GM12878 (cell line): ENCODE results near the gene ING1. TPM values are rescaled to one million over a fixed set of nuclear protein-coding genes. Genes with fewer than 3 reads are reported as not detected.

ENCODE experiments used
- ATF7 ChIP-seq: fragments of 450-650 bp; IDR thresholded peaks from 2 replicates; pipeline ENCODE4 v1.6.1; 2016; ENCODE audit warnings: low read depth, mild to moderate bottlenecking
- BCL3 ChIP-seq: IDR thresholded peaks from 2 replicates; pipeline ENCODE4 v1.6.1; 2011; ENCODE audit warnings: borderline replicate concordance, low read depth, mild to moderate bottlenecking, moderate library complexity, low read length; ENCODE audit not compliant: insufficient read depth, poor library complexity, severe bottlenecking
- CEBPB ChIP-seq, 2 experiments: fragments of 150-350 bp in 1 of 2; IDR thresholded peaks; 2 replicates each; pipeline ENCODE4 v1.6.1; 2012 to 2014; ENCODE audit warnings: low read depth in 2 of 2, low read length in 2 of 2, borderline replicate concordance in 1 of 2, inconsistent platforms in 1 of 2
- CHD1 ChIP-seq: IDR thresholded peaks from 2 replicates; pipeline ENCODE4 v1.6.1; 2012; ENCODE audit warnings: low read depth, low read length, improper control_type of control experiment
- EP300 ChIP-seq, 2 experiments: fragments of 150-350 bp in 1 of 2; IDR thresholded peaks; 2 replicates each; pipeline ENCODE4 v1.6.1; 2011 to 2012; ENCODE audit warnings: low read depth in 2 of 2, low read length in 2 of 2, borderline replicate concordance in 1 of 2, improper control_type of control experiment in 1 of 2, inconsistent platforms in 1 of 2; ENCODE audit not compliant: control insufficient read depth in 1 of 2
- FOS ChIP-seq: IDR thresholded peaks from 3 replicates; pipeline ENCODE4 v1.6.1; 2011; ENCODE audit warnings: borderline replicate concordance; ENCODE audit not compliant: insufficient read length; ENCODE audit errors: extremely low read depth
- JUNB ChIP-seq: IDR thresholded peaks from 2 replicates; pipeline ENCODE4 v1.6.1; 2016; ENCODE audit warnings: antibody characterized with exemption, mild to moderate bottlenecking
- LARP7 ChIP-seq: fragments of 450-650 bp; IDR thresholded peaks from 2 replicates; pipeline ENCODE4 v1.6.1; 2017; ENCODE audit warnings: mild to moderate bottlenecking
- NFXL1 ChIP-seq: fragments of 450-650 bp; IDR thresholded peaks from 2 replicates; pipeline ENCODE4 v1.6.1; 2017; ENCODE audit warnings: antibody characterized with exemption, mild to moderate bottlenecking, borderline replicate concordance
- NKRF ChIP-seq: fragments of 450-650 bp; conservative IDR thresholded peaks from 2 replicates; pipeline ENCODE4 v1.6.1; 2017; ENCODE audit warnings: mild to moderate bottlenecking, moderate library complexity
- NR2C1 ChIP-seq: fragments of 450-650 bp; IDR thresholded peaks from 2 replicates; pipeline ENCODE4 v1.6.1; 2017; ENCODE audit warnings: antibody characterized with exemption, mild to moderate bottlenecking, moderate library complexity
- NR2F1 ChIP-seq: fragments of 450-650 bp; conservative IDR thresholded peaks from 2 replicates; pipeline ENCODE4 v1.6.1; 2017; ENCODE audit warnings: mild to moderate bottlenecking
- POLR2AphosphoS5 ChIP-seq: IDR thresholded peaks from 2 replicates; pipeline ENCODE4 v1.6.1; 2011; ENCODE audit warnings: mild to moderate bottlenecking, low read length, inconsistent platforms
- RELA ChIP-seq: fragments of 450-650 bp; IDR thresholded peaks from 2 replicates; pipeline ENCODE4 v1.8.0; 2014; ENCODE audit warnings: borderline replicate concordance; ENCODE audit not compliant: partially characterized antibody
- RUNX3 ChIP-seq: IDR thresholded peaks from 2 replicates; pipeline ENCODE4 v1.6.1; 2012; ENCODE audit warnings: low read length, inconsistent platforms
- SMC3 ChIP-seq: IDR thresholded peaks from 2 replicates; pipeline ENCODE4 v1.6.1; 2011; ENCODE audit warnings: low read length, improper control_type of control experiment, borderline replicate concordance
- STAT1 ChIP-seq: fragments of 450-650 bp; conservative IDR thresholded peaks from 2 replicates; pipeline ENCODE4 v1.6.1; 2014; ENCODE audit warnings: antibody characterized with exemption, mild to moderate bottlenecking
- STAT3 ChIP-seq: IDR thresholded peaks from 2 replicates; pipeline ENCODE4 v1.6.1; 2011; ENCODE audit warnings: low read depth, low read length, improper control_type of control experiment
- ZNF207 ChIP-seq: fragments of 450-650 bp; IDR thresholded peaks from 2 replicates; pipeline ENCODE4 v1.6.1; 2014; ENCODE audit warnings: antibody characterized with exemption, mild to moderate bottlenecking, borderline replicate concordance
- ZNF24 ChIP-seq: fragments of 450-650 bp; IDR thresholded peaks from 2 replicates; pipeline ENCODE4 v1.6.1; 2017; ENCODE audit warnings: antibody characterized with exemption, mild to moderate bottlenecking
- ZNF274 ChIP-seq: IDR thresholded peaks from one replicate; pipeline ENCODE4 v1.8.0; 2011; ENCODE audit not compliant: insufficient read length, insufficient read depth
- ZNF592 ChIP-seq: fragments of 450-650 bp; IDR thresholded peaks from 2 replicates; pipeline ENCODE4 v1.6.1; 2017; ENCODE audit warnings: mild to moderate bottlenecking, moderate library complexity
- ZSCAN29 ChIP-seq: fragments of 450-650 bp; IDR thresholded peaks from 2 replicates; pipeline ENCODE4 v1.6.1; 2017; ENCODE audit warnings: mild to moderate bottlenecking, moderate library complexity
- polyA plus RNA-seq, 11 experiments: library from polyadenylated mRNA; depleted of rRNA in 4 of 11; unstranded in 6 of 11; stranded (reverse) in 5 of 11; fragments of >200 nt; fragmentation: Nextera tagmentation in 4 of 11; fragmentation: Illumina TruSeq in 1 of 11; extraction: Ambion mirVana in 4 of 11; extraction: Trizol in 1 of 11; gene quantifications; 1 replicate in 1 of 11; 2 replicates in 10 of 11; pipeline versions ENCODE4 v1.2.1 to v1.2.3, GENCODE V29; 2011 to 2016; ENCODE audit warnings: inconsistent platforms in 2 of 11, missing spikeins in 2 of 11, low read depth in 1 of 11
- total RNA-seq, 4 experiments: library from RNA; depleted of rRNA in 3 of 4; stranded (reverse); fragments of >200 nt in 3 of 4; fragmentation: Illumina TruSeq in 1 of 4; extraction: Trizol in 1 of 4; gene quantifications; 2 replicates each; pipeline versions ENCODE4 v1.2.1 to v1.2.3, GENCODE V29; 2013 to 2021

The ING1 gene
- total and polyA plus RNA-seq, 10 of the 15 experiments (the other 5 are each of a cell fraction or from before 2014, with no cell fraction given): 1.3 to 20.4 (median 13.1) TPM

GRCh38 chr13:110714797-110715394 is 1.4 kb downstream of the ING1 start (continued):
- TF ChIP-seq BCL3 (peak; percentile 48), CHD1 (no peak; the same call in 1 of the 2 replicates), CEBPB (IDR thresholded peaks at IDR 0.05; ENCODE audit: borderline replicate concordance in 1 of 2, low read depth in 2 of 2, low read length in 2 of 2) (no peak), POLR2AphosphoS5 (peak; percentile 100), RELA (peak; percentile 62), ZNF24 (peak; percentile 36; the same call in 1 of the 2 replicates), JUNB (no peak), STAT1 (peak; percentile 66; the same call in 1 of the 2 replicates), ATF7 (no peak; the same call in 1 of the 2 replicates), NR2C1 (no peak), NKRF (peak; percentile 93), RUNX3 (no peak), ZNF207 (peak; percentile 91), NR2F1 (no peak), NFXL1 (no peak), ZSCAN29 (0 out of 2 replicates have a peak, but pooled peaks have one; percentile 56), EP300 (IDR thresholded peaks at IDR 0.05; ENCODE audit: borderline replicate concordance in 1 of 2, control insufficient read depth in 1 of 2, low read depth in 2 of 2, low read length in 2 of 2) (no peak), ZNF274 (no peak), ZNF592 (no peak), SMC3 (no peak), STAT3 (no peak), FOS (no peak), LARP7 (peak; percentile 63)
